GM12878 (cell line): ENCODE results near the gene TRHDE. TPM values are rescaled to one million over a fixed set of nuclear protein-coding genes. Genes with fewer than 3 reads are reported as not detected.

Experiments
- DPF2 ChIP-seq: fragments of 450-650 bp; IDR thresholded peaks from 2 replicates; pipeline ENCODE4 v1.6.1; 2017; ENCODE audit warnings: mild to moderate bottlenecking
- IKZF1 ChIP-seq: fragments of 450-650 bp; conservative IDR thresholded peaks from 2 replicates; pipeline ENCODE4 v1.6.1; 2017; ENCODE audit warnings: antibody characterized with exemption, mild to moderate bottlenecking
- JUND ChIP-seq: IDR thresholded peaks from 2 replicates; pipeline ENCODE4 v1.6.1; 2012; ENCODE audit warnings: low read depth, mild to moderate bottlenecking, low read length, improper control_type of control experiment, moderate library complexity
- TAF1 ChIP-seq: IDR thresholded peaks from 2 replicates; pipeline ENCODE4 v1.6.1; 2011; ENCODE audit warnings: mild to moderate bottlenecking, low read depth, low read length, borderline replicate concordance
- polyA plus RNA-seq, 11 experiments: library from polyadenylated mRNA; depleted of rRNA in 4 of 11; unstranded in 6 of 11; stranded (reverse) in 5 of 11; fragments of >200 nt; fragmentation: Nextera tagmentation in 4 of 11; fragmentation: Illumina TruSeq in 1 of 11; extraction: Ambion mirVana in 4 of 11; extraction: Trizol in 1 of 11; gene quantifications; 1 replicate in 1 of 11; 2 replicates in 10 of 11; pipeline versions ENCODE4 v1.2.1 to v1.2.3, GENCODE V29; 2011 to 2016; ENCODE audit warnings: inconsistent platforms in 2 of 11, missing spikeins in 2 of 11, low read depth in 1 of 11
- total RNA-seq, 4 experiments: library from RNA; depleted of rRNA in 3 of 4; stranded (reverse); fragments of >200 nt in 3 of 4; fragmentation: Illumina TruSeq in 1 of 4; extraction: Trizol in 1 of 4; gene quantifications; 2 replicates each; pipeline versions ENCODE4 v1.2.1 to v1.2.3, GENCODE V29; 2013 to 2021
- TF ChIP-seq, protein P1 (sequence below): fragments of 450-650 bp; IDR thresholded peaks from 2 replicates; pipeline ENCODE4 v1.6.1; 2017; ENCODE audit warnings: mild to moderate bottlenecking, moderate library complexity
- TF ChIP-seq, protein P2 (sequence below): fragments of 450-650 bp; IDR thresholded peaks from 2 replicates; pipeline ENCODE4 v1.6.1; 2018; ENCODE audit warnings: borderline replicate concordance, mild to moderate bottlenecking; ENCODE audit not compliant: partially characterized antibody
- TF ChIP-seq, protein P3 (sequence below): IDR thresholded peaks from 2 replicates; pipeline ENCODE4 v1.6.1; 2011; ENCODE audit warnings: mild to moderate bottlenecking, low read depth, low read length, moderate library complexity; ENCODE audit not compliant: insufficient replicate concordance

The TRHDE gene
- total and polyA plus RNA-seq, 10 of the 15 experiments (the other 5 are each of a cell fraction or from before 2014, with no cell fraction given): not detected

DNA sequence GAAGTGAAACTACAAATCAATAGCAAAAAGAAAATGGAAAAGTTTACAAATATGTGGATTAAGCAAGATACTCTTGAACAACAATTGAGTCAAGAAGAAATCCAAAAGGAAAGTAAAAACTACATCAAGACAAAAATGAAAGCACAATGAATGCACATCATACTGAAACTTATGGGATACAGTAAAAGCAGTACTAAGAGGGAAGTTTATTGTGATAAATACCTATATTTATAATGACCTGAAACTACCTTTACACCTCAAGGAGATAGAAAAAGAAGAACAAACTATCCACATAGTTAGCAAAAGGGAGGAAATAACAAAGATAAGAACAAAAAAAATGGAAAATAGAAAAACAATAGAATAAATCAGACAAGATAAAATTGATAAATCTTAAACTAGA, 375.0 kb downstream of the TRHDE start (continued):
- TF ChIP-seq, protein P1, sequence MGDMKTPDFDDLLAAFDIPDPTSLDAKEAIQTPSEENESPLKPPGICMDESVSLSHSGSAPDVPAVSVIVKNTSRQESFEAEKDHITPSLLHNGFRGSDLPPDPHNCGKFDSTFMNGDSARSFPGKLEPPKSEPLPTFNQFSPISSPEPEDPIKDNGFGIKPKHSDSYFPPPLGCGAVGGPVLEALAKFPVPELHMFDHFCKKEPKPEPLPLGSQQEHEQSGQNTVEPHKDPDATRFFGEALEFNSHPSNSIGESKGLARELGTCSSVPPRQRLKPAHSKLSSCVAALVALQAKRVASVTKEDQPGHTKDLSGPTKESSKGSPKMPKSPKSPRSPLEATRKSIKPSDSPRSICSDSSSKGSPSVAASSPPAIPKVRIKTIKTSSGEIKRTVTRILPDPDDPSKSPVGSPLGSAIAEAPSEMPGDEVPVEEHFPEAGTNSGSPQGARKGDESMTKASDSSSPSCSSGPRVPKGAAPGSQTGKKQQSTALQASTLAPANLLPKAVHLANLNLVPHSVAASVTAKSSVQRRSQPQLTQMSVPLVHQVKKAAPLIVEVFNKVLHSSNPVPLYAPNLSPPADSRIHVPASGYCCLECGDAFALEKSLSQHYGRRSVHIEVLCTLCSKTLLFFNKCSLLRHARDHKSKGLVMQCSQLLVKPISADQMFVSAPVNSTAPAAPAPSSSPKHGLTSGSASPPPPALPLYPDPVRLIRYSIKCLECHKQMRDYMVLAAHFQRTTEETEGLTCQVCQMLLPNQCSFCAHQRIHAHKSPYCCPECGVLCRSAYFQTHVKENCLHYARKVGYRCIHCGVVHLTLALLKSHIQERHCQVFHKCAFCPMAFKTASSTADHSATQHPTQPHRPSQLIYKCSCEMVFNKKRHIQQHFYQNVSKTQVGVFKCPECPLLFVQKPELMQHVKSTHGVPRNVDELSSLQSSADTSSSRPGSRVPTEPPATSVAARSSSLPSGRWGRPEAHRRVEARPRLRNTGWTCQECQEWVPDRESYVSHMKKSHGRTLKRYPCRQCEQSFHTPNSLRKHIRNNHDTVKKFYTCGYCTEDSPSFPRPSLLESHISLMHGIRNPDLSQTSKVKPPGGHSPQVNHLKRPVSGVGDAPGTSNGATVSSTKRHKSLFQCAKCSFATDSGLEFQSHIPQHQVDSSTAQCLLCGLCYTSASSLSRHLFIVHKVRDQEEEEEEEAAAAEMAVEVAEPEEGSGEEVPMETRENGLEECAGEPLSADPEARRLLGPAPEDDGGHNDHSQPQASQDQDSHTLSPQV: no peak
- TF ChIP-seq IKZF1: no peak
- TF ChIP-seq, protein P2, sequence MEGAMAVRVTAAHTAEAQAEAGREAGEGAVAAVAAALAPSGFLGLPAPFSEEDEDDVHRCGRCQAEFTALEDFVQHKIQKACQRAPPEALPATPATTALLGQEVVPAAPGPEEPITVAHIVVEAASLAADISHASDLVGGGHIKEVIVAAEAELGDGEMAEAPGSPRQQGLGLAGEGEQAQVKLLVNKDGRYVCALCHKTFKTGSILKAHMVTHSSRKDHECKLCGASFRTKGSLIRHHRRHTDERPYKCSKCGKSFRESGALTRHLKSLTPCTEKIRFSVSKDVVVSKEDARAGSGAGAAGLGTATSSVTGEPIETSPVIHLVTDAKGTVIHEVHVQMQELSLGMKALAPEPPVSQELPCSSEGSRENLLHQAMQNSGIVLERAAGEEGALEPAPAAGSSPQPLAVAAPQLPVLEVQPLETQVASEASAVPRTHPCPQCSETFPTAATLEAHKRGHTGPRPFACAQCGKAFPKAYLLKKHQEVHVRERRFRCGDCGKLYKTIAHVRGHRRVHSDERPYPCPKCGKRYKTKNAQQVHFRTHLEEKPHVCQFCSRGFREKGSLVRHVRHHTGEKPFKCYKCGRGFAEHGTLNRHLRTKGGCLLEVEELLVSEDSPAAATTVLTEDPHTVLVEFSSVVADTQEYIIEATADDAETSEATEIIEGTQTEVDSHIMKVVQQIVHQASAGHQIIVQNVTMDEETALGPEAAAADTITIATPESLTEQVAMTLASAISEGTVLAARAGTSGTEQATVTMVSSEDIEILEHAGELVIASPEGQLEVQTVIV: no peak
- TF ChIP-seq DPF2: no peak
- TF ChIP-seq TAF1: no peak
- TF ChIP-seq JUND: no peak
- TF ChIP-seq, protein P3, sequence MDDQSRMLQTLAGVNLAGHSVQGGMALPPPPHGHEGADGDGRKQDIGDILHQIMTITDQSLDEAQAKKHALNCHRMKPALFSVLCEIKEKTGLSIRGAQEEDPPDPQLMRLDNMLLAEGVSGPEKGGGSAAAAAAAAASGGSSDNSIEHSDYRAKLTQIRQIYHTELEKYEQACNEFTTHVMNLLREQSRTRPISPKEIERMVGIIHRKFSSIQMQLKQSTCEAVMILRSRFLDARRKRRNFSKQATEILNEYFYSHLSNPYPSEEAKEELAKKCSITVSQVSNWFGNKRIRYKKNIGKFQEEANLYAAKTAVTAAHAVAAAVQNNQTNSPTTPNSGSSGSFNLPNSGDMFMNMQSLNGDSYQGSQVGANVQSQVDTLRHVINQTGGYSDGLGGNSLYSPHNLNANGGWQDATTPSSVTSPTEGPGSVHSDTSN: no peak
- TF ChIP-seq, all 136 proteins: peak for 5
